PFSK-1 (cell line): Measurements from ENCODE around the gene ERFE.

Source experiments
- FOXP2 ChIP-seq: optimal IDR thresholded peaks from 2 replicates; pipeline ENCODE3; 2011; ENCODE audit warnings: borderline replicate concordance, control low read depth, inconsistent platforms; ENCODE audit not compliant: insufficient read depth; ENCODE audit errors: extremely low read length, extremely low read depth
- POLR2AphosphoS5 ChIP-seq: IDR thresholded peaks from 2 replicates; pipeline ENCODE4 v1.6.1; 2012; ENCODE audit warnings: low read depth, mild to moderate bottlenecking, control low read depth, low read length, moderate library complexity
- REST ChIP-seq, 2 experiments: IDR thresholded peaks; 2 replicates each; pipeline versions ENCODE4 v1.6.1 to v1.8.0; 2011 to 2012; ENCODE audit warnings: low read depth in 2 of 2, low read length in 2 of 2, control low read depth in 1 of 2, inconsistent platforms in 1 of 2, mild to moderate bottlenecking in 1 of 2, moderate library complexity in 1 of 2; ENCODE audit not compliant: insufficient read depth in 1 of 2
- SIN3A ChIP-seq: IDR thresholded peaks from 2 replicates; pipeline ENCODE4 v1.6.1; 2012; ENCODE audit warnings: mild to moderate bottlenecking, low read length, moderate library complexity, borderline replicate concordance; ENCODE audit not compliant: insufficient read depth
- TAF1 ChIP-seq: IDR thresholded peaks from 2 replicates; pipeline ENCODE4 v1.6.1; 2012; ENCODE audit warnings: low read length, control low read depth, borderline replicate concordance; ENCODE audit not compliant: insufficient read depth

The ERFE gene

GRCh38 chr2:238164906-238165287, 6.1 kb downstream of the ERFE start:
- no peak for TF ChIP-seq TAF1
- TF ChIP-seq SIN3A = no peak
- TF ChIP-seq REST (IDR thresholded peaks at IDR 0.05; ENCODE audit: insufficient read depth in 1 of 2, low read depth in 2 of 2, low read length in 2 of 2) = no peak
- TF ChIP-seq FOXP2 = no peak
- no peak for TF ChIP-seq POLR2AphosphoS5

- TF ChIP-seq REST (IDR thresholded peaks at IDR 0.05; ENCODE audit: insufficient read depth in 1 of 2, low read depth in 2 of 2, low read length in 2 of 2) (no peak), FOXP2 (no peak), SIN3A (no peak), POLR2AphosphoS5 (no peak), TAF1 (no peak)
Measured at GRCh38 chr2:238165288-238165921, 6.6 kb downstream of the ERFE start.

GRCh38 chr2:238166391-238167343, 7.9 kb downstream of the ERFE start:
- TF ChIP-seq TAF1 = no peak
- TF ChIP-seq SIN3A = no peak
- no peak; the same call in 1 of the 2 replicates for TF ChIP-seq POLR2AphosphoS5
- no peak for TF ChIP-seq FOXP2
- no peak for TF ChIP-seq REST (IDR thresholded peaks at IDR 0.05; ENCODE audit: insufficient read depth in 1 of 2, low read depth in 2 of 2, low read length in 2 of 2)

GRCh38 chr2:238167344-238167715, 8.6 kb downstream of the ERFE start:
- TF ChIP-seq POLR2AphosphoS5 (no peak), FOXP2 (no peak), TAF1 (no peak), SIN3A (no peak), REST (IDR thresholded peaks at IDR 0.05; ENCODE audit: insufficient read depth in 1 of 2, low read depth in 2 of 2, low read length in 2 of 2) (no peak)
